Measurements from ENCODE around the gene PLA2G4B. TPM values are rescaled to one million over a fixed set of nuclear protein-coding genes. Genes with fewer than 3 reads are reported as not detected.

PLA2G4B gene
- total and polyA plus RNA-seq, 9 of the 15 experiments (the other 6 are each of a cell fraction or from before 2014, with no cell fraction given), result 0.07 to 6.1 (median 2.8) TPM

- in situ Hi-C loops (cut with MboI), result loop anchor here (25.0 kb wide), 1 partner anchor 360 kb away; no protein-coding TSS in a partner anchor
- peaks cover 10% of the 10 kb centered on the region; the same call in 1 of the 3 replicates for H3K36me3 ChIP-seq (ENCODE audit: control insufficient read depth, insufficient read depth, low read length)
These were observed 16.8 kb upstream of the PLA2G4B start for GRCh38 chr15:41821831-41822230.

More at GRCh38 chr15:41821831-41822230, 16.8 kb upstream of the PLA2G4B start:
- no peaks in the 10 kb centered on the region for H3K9me1 ChIP-seq (ENCODE audit: control insufficient read depth, insufficient read depth, low read length)
- no peak overlapping the region for H3K4me2 ChIP-seq (ENCODE audit: insufficient read depth, low read length)
- H3K79me2 ChIP-seq (ENCODE audit: control insufficient read depth, insufficient read depth, low read length), result no peaks in the 10 kb centered on the region
- ATAC-seq (0 out of 3 replicates have a peak, but pooled peaks have one; percentile 24), FAIRE-seq (no peak), DNase-seq (ENCODE audit: extremely low read depth in 1 of 4, low spot score in 3 of 4) (peak in 1 of 4 experiments; percentile 33)
- POLR2A ChIA-PET, result interaction anchor here (1.9 kb wide), 1 partner anchor 12 kb away, joined by 4 read pairs; no protein-coding TSS in a partner anchor
- no peaks in the 10 kb centered on the region for H4K20me1 ChIP-seq (replicated peaks; ENCODE audit: control insufficient read depth, insufficient read depth, low read length)
- TF ChIP-seq ZNF76 (CRISPR knock-in tag; IDR thresholded peaks at IDR 0.05; ENCODE audit: borderline replicate concordance) (no peak), ZNF449 (CRISPR knock-in tag; IDR thresholded peaks at IDR 0.05) (no peak), RNF2 (IDR thresholded peaks at IDR 0.05) (no peak), KDM5B (IDR thresholded peaks at IDR 0.05; ENCODE audit: insufficient replicate concordance, low read depth, low read length) (no peak), ADNP (tag; IDR thresholded peaks at IDR 0.05) (no peak), ZC3H8 (IDR thresholded peaks at IDR 0.05) (no peak), FOXJ2 (tag; IDR thresholded peaks at IDR 0.05) (no peak), ZNF3 (CRISPR knock-in tag; IDR thresholded peaks at IDR 0.05) (no peak), ZNF431 (CRISPR knock-in tag; IDR thresholded peaks at IDR 0.05) (no peak), HNRNPL (IDR thresholded peaks at IDR 0.05; ENCODE audit: low read depth, low read length) (no peak), ZNF699 (CRISPR knock-in tag; IDR thresholded peaks at IDR 0.05; ENCODE audit: insufficient replicate concordance) (no peak), ZNF511 (CRISPR knock-in tag; IDR thresholded peaks at IDR 0.05) (no peak), FOXM1 (IDR thresholded peaks at IDR 0.05; ENCODE audit: low read depth) (no peak), FOXM1 (CRISPR knock-in tag; IDR thresholded peaks at IDR 0.05; ENCODE audit: low read depth) (no peak), SETDB1 (IDR thresholded peaks at IDR 0.05; ENCODE audit: low read length) (no peak), SREBF1 (IDR thresholded peaks at IDR 0.05; ENCODE audit: borderline replicate concordance, low read depth, low read length) (no peak), USF1 (CRISPR knock-in tag; IDR thresholded peaks at IDR 0.05) (no peak), FUS (optimal IDR thresholded peaks at IDR 0.05; ENCODE audit: low read depth, low read length) (no peak), ZNF780A (CRISPR knock-in tag; IDR thresholded peaks at IDR 0.05) (no peak)
- H3K4me1 ChIP-seq (replicated peaks in 1 of 2; ENCODE audit: control insufficient read depth in 2 of 2, insufficient read depth in 2 of 2, low read length in 2 of 2), result peaks cover 0 to 3% of the 10 kb centered on the region in 2 experiments; a peak in 1 of 5 replicates
- H3K27me3 ChIP-seq (ENCODE audit: control insufficient read depth in 2 of 2, insufficient read depth in 2 of 2, low read length in 2 of 2), result no peaks in the 10 kb centered on the region
- CTCF ChIA-PET (ENCODE audit: low intra/inter-chr PET ratio), result no interaction called here
- no peak overlapping the region for H2AFZ ChIP-seq (ENCODE audit: low read depth, low read length)
- intact Hi-C loops (cut with micrococcal nuclease), result no loop called here
- BruUV-seq (replicated peaks), result no TSS peak
- no peak overlapping the region for H3K4me3 ChIP-seq
- WGBS (ENCODE audit: insufficient coverage, low coverage, missing lambda C conversion rate), result 83% methylated on average over 2 of the region's 4 CpGs
- H3K27ac ChIP-seq (ENCODE audit: extremely low read depth, low read depth, low read length), result no peak overlapping the region
- peak overlapping the region in 1 of 2 experiments; percentile 17; a peak in 1 of 4 replicates for H3K9ac ChIP-seq (ENCODE audit: insufficient read depth in 1 of 2, low read depth in 2 of 2, low read length in 2 of 2)
- H3K9me3 ChIP-seq (replicated peaks; ENCODE audit: control insufficient read depth, insufficient read depth, low read depth, low read length), result no peaks in the 10 kb centered on the region

Data from K562 (cell line).